Inflammatory macrophage treated with lipopolysaccharide for 4 hours (primary cell): ENCODE data around the gene ZNF799.
"Not testable (repeated sequence)": the region's sequence is repeated elsewhere in the genome, so short reads cannot be mapped to it uniquely, and the experiment has no call there.

Experiments
- DNase-seq: peaks from one replicate; pipeline ENCODE4 v3.0.0-alpha.2; 2020

The ZNF799 gene

GRCh38 chr19:12400633-12401502, at the start of gene ZNF799:
ZNF799 (minus strand) TSS chr19:12401271; CDS start chr19:12401070, 201 bp downstream.
- DNase-seq: peak; percentile 96

DNA sequence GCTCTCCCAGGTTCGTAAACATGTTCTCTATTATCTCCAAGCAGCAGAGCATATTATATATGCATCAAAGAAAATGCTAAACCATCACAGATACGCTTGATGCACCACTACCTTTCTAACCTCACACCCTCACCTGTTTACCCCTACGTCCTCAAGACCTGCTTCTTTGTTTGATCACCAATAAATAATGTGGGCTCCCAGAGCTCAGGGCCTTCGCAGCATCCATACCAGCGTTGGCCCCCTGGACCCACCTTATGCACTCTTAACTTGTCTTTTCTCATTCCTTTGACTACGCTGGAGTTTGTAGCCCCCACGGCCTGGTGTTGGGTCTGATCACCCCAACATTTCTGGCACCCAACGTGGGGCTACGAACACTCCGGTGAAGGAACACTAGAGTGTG, 49.8 kb upstream of the ZNF799 start:
- no peak for DNase-seq

DNA sequence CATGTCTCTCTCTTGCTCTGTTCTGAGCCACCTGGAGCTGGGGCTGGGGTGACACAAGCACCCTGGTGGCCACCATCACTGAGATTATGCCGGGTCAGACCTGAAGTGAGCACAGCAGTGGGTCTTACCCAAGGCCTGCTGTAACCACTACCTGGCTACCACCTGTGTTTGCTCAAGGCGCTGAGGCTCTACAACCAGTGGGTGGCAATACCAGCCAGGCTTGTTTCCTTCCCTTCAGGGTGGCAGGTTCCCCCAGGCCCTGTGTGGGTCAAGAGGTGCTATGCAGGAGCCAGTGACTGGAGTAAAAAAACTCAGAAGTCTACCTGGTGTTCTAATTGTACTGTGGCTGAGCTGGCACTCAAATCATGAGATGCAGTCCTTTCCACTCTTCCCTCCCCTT, 47.7 kb upstream of the ZNF799 start:
- no peak for DNase-seq

DNA sequence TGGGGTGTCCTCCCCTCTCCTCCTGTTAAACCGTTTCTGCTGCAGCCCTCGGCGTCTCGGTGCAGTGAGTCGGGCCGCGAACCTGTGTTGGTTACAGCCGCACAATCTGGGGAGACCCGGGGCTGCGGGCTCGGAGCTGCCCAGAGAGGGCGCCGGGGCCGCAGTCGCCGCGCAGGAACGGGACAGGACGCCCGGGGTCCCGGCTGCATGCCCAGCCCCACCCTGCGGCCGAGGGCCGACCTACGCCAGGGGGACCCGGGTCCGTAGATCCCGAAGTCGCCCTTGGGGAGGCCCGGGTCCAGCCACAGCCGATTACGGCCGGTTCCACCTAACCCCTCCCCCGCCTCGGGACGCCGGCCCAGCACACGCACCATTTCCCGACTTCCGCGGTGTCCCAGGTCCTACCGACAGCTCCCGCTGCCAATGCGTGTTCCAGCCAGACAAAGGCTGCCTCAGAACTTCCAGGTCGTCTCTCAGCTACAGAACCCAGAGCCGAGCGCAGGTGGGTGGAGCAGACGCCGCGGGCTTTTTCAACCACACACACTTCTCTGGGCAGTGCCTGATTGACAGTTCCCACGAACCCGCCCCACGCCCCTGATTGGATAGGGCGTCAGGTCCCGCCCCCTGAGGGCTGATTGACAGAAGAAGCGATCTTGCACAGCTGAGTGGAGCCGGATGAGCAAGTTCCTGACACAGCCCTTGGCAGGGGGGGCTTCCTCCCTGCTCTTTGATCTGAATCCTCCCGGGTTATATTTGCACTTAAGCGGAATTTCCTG, 39.7 kb upstream of the ZNF799 start, which contains the start of gene ZNF443:
Gene ZNF443, minus strand, starts transcription at position 481 of the 776 bp plus-strand sequence. Its CDS starts 107 bp downstream, at position 374.
- peak; percentile 96 for DNase-seq

GRCh38 chr19:12439686-12440540, 38.8 kb upstream of the ZNF799 start:
- DNase-seq: peak; percentile 19

DNA sequence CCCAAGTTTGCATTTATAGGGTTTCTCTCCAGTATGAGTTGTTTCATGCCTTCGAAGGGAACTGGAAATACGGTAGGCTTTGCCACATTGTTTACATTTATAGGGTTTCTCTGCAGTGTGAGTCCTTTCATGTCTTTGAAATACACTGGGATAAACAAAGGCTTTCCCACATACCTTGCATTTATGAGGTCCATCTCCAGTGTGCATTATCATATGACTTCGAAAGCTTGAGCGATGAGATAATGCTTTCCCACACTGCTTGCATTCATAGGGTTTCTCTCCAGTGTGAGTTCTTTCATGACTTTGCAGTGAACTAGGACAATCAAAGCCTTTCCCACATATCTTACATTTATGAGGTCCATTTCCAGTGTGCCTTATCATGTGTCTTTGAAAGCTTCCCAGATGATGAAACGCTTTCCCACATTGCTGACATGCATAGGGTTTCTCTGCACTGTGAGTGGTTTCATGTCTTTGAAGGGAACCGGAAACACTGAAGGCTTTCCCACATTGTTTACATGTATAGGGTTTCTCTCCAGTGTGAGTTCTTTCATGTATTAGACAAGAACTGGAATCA, 29.7 kb upstream of the ZNF799 start:
- DNase-seq: not testable (repeated sequence)

- DNase-seq: no peak
Measured at GRCh38 chr19:12425888-12426274, 24.8 kb upstream of the ZNF799 start.

DNA sequence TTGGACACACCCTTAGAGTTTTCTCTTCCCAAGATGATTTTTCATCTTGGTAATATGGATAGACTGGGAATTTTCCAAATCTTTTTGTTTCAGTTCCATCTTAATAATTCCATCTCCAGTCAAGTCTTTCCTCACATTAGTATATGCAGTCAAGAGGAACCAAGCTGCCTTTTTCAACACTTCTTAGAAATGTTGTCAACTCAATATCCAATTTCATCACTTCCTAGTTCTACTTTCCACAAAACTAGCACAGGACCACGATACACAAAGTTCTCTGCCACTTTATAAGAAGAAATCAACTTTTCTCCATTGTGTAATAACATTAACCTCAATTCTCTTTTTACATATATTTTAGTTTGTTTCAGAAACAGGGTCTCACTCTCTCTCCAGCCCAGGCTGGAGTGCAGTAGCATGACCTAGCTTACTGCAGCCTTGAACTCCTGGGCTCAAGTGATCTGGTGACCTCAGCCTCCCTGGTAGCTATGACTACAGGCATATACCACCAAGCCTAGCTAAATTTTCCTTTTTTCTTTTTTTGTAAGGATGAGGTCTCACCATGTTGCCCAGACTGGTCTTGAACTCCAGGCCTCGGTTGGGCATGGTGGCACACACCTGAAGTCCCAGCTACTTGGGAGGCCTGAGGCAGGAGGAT, 24.3 kb upstream of the ZNF799 start:
- DNase-seq: peak; percentile 29

DNA sequence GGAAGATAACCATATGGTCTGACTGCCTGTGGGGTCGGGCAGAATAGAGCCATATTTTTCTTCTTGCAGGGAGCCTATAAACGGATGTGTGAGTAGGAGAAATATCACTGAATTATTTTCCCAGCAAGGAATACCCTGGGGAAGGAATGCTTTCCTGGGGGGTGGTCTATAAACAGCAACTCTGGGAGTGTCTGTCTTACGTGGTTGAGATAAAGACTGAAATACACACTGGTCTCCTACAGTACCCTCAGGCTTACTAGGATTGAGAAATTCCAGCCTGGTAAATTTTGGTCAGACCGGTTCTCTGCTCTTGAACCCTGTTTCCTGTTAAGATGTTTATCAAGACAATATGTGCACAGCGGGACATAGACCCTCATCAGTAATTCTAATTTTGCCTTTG, 16.2 kb upstream of the ZNF799 start:
- DNase-seq: not testable (repeated sequence)

DNA sequence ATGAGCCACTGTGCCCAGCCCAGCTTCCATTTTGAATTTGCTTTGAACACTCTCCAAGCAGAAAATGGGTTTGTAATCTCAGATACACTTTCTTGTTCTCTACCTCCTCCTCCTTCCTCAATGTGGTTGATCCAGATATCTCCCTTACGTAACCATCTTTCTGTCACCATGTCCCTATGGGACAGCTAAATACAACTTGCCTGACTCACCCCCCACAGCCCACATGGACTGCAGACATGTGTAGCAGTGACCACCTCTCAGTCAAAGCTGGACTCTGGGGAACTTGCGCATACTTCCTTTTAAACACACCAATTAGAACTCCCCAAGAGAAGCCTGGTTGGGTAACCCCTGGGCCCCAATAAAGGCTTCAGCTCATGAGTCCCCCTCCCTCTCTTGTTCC, 10.8 kb upstream of the ZNF799 start:
- peak; percentile 1 for DNase-seq

DNA sequence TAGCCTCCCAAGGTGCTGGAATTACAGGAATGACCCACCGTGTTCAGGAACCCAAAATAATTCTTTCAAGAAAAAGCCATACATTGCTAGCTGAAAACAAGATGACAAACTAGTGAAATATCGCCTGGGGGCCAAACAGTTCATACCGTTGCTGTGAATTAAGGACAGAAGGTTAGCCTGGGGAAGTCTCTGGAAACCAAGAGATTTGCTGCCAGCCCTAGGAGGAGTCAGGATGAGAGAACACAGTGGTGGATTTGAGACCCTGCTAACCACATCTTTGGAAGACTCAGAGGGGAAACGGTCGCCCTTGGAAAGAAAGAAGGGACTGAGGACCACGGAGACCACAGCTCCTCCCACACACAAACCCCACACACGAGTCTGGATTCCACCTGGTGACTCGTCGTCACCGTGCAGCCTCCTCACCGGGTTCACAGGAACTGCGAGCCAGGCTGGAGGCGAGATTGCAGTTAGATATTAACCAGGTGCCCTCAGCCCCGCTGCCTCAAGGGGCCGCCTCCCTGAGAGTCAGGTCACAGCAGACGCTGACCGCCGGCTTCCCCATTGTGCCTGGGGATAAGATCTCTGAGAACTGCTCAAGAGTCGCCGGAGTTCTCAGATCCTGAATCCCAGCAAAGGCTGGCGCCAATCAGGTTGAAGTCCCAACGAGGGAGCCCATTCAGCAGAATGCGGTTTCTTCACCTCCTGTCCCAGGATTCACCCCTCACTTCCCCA, 1.0 kb downstream of the ZNF799 start:
- peak; percentile 21 for DNase-seq

DNA sequence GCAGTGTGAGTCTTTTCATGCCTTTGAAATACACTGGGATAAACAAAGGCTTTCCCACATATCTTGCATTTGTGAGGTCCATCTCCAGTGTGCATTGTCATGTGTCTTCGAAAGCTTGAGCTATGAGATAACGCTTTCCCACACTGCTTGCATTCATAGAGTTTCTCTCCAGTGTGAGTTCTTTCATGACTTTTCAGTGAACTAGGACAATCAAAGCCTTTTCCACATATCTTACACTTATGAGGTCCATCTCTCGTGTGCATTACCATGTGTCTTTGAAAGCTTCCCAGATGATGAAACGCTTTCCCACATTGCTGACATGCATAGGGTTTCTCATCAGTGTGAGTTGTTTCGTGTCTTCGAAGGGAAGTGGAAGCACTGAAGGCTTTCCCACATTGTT, 9.9 kb downstream of the ZNF799 start:
- DNase-seq: not testable (repeated sequence)

DNA sequence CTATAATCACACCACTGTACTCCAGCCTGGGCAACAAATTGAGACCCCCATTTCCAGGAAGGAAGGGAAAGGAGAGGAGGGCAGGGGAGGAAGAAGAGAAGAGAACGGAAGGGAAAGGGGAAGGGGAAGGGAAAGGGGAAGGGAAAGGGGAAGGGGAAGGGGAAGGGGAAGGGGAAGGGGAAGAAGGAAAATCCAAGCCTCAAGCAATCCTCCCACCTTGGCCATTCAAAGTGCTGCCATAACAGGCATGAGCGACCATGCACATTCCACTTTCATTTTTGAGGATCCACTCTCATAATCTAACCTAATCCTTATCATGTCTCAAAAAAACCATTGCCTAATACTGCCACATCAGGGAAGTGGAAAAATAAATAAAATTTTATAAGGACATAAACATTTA, 14.7 kb downstream of the ZNF799 start:
- DNase-seq: not testable (repeated sequence)

- DNase-seq: no peak
Measured at GRCh38 chr19:12380444-12380737, 20.7 kb downstream of the ZNF799 start.

DNA sequence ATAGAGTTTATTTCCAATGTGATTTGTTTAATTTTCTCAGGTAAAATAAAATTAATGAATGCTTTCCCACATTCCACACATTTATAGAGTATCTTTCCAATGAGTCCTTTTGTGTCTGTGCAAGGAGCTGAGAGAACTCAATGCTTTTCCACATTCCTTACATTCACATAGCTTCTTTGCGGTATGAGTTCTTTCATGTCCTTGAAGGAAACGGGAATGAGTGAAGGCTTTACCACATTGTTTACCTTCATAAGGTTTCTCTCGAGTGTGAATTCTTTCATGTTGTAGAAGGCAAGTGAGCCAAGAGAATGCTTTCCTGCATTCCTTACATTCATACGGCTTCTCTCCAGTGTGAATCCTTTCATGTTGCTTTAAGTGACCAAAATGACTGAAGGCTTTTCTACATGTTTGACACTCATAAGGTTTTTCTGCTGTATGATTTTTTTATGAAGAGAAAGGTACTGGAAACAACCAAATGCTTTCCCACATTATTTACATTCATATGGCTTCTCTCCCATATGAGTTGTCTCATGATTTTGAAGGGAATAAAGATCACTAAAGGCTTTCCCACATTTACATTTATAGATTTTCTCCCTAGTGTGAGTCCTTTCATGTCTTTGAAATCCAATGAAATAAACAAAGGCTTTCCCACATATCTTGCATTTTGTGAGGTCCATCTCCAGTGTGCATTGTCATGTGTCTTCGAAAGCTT, 21.2 kb downstream of the ZNF799 start:
- DNase-seq: no peak

GRCh38 chr19:12374026-12374425, 27.0 kb downstream of the ZNF799 start:
- DNase-seq: no peak

GRCh38 chr19:12365236-12366162, 35.6 kb downstream of the ZNF799 start, which contains the start of gene ZNF442:
ZNF442 (minus strand) TSS chr19:12365683; CDS start chr19:12363631, 2,052 bp downstream.
- DNase-seq: peak; percentile 94

GRCh38 chr19:12364391-12365235, 36.5 kb downstream of the ZNF799 start:
- DNase-seq: no peak
